Sigmoid colon (tissue), 7 donors: ENCODE measurements around the gene ZNF845. TPM values are rescaled to one million over a fixed set of nuclear protein-coding genes. Genes with fewer than 3 reads are reported as not detected.
"Not testable (repeated sequence)": the region's sequence is repeated elsewhere in the genome, so short reads cannot be mapped to it uniquely, and the experiment has no call there.

Experiments
- DNase-seq: peaks from one replicate; pipeline ENCODE4 v3.0.0-alpha.2; 2019
- H3K27ac ChIP-seq, 4 donors: fragments of 200-600 bp; sonication (generic); one replicate each; pipeline ENCODE4 v1.5.1; 2016 to 2019; ENCODE audit warnings: mild to moderate bottlenecking in 1 of 4
- H3K27me3 ChIP-seq, 3 donors: fragments of 200-600 bp; sonication (generic); one replicate each; pipeline ENCODE4 v1.5.1; 2019; ENCODE audit warnings: mild to moderate bottlenecking in 1 of 3
- H3K36me3 ChIP-seq, 4 donors: fragments of 200-600 bp; sonication (generic); one replicate each; pipeline ENCODE4 v1.5.1; 2016 to 2019
- H3K4me1 ChIP-seq, 4 donors: fragments of 200-600 bp; sonication (generic); one replicate each; pipeline ENCODE4 v1.5.1; 2017 to 2019
- H3K4me3 ChIP-seq, 4 donors: fragments of 200-600 bp; sonication (generic); one replicate each; pipeline ENCODE4 v1.5.1; 2017 to 2019; ENCODE audit warnings: mild to moderate bottlenecking in 2 of 4, moderate library complexity in 1 of 4
- H3K9me3 ChIP-seq, 4 donors: fragments of 200-600 bp in 3 of 4; sonication (generic) in 3 of 4; one replicate each; pipeline versions ENCODE4 v1.5.1 to v1.6.1; 2013 to 2019
- EP300 ChIP-seq, 4 donors: sonication (generic); formaldehyde crosslinking; IDR thresholded peaks; one replicate each; pipeline ENCODE4 v1.6.1; 2017; ENCODE audit warnings: antibody characterized with exemption in 4 of 4
- POLR2A ChIP-seq, 2 donors: fragments of 450-650 bp; IDR thresholded peaks; one replicate each; pipeline ENCODE4 v1.6.1; 2016; ENCODE audit warnings: antibody characterized with exemption in 2 of 2, mild to moderate bottlenecking in 2 of 2, moderate library complexity in 2 of 2
- POLR2AphosphoS5 ChIP-seq, 4 donors: sonication (generic); formaldehyde crosslinking; IDR thresholded peaks; one replicate each; pipeline ENCODE4 v1.6.1; 2017; ENCODE audit warnings: antibody characterized with exemption in 4 of 4
- WGBS, 2 donors: extraction: QIAGEN DNeasy Blood & Tissue Kit; methylation state at CpG; one replicate each; pipeline ENCODE4 v1.1.7; 2013; 5-methylcytosine and 5-hydroxymethylcytosine counted together
- intact Hi-C: fragments of 100-400 bp; cut with DNase I; formaldehyde crosslinking; loops from one replicate; pipeline ENCODE4 v1.15.1; 2023
- polyA plus RNA-seq, 3 donors: library from polyadenylated mRNA; stranded (reverse); fragments of 200-250 nt; gene quantifications; one replicate each; pipeline ENCODE4 v1.2.3, GENCODE V29; 2013
- total RNA-seq, 4 donors: library from RNA; depleted of rRNA; stranded (reverse); fragments of >200 nt; gene quantifications; one replicate each; pipeline ENCODE4 v1.1.0, GENCODE V29; 2016
- TF ChIP-seq, protein P1 (sequence below), 4 experiments: fragments of 450-650 bp in 3 of 4; fragments of 200-600 bp in 1 of 4; IDR thresholded peaks; one replicate each; pipeline ENCODE4 v1.5.1; 2016 to 2019; ENCODE audit warnings: antibody characterized with exemption in 4 of 4, mild to moderate bottlenecking in 3 of 4, moderate library complexity in 2 of 4
- donor health status: healthy with polysubstance abuse.
- donor health status: Bipolar disorder and iron deficiency.
- donor health status: healthy.

The ZNF845 gene
- 1 to 10 TPM; 4.6 to 8.9 (median 7.2) TPM for total RNA-seq
- polyA plus RNA-seq: 1 to 10 TPM; 2.4 to 2.7 (median 2.5) TPM

DNA sequence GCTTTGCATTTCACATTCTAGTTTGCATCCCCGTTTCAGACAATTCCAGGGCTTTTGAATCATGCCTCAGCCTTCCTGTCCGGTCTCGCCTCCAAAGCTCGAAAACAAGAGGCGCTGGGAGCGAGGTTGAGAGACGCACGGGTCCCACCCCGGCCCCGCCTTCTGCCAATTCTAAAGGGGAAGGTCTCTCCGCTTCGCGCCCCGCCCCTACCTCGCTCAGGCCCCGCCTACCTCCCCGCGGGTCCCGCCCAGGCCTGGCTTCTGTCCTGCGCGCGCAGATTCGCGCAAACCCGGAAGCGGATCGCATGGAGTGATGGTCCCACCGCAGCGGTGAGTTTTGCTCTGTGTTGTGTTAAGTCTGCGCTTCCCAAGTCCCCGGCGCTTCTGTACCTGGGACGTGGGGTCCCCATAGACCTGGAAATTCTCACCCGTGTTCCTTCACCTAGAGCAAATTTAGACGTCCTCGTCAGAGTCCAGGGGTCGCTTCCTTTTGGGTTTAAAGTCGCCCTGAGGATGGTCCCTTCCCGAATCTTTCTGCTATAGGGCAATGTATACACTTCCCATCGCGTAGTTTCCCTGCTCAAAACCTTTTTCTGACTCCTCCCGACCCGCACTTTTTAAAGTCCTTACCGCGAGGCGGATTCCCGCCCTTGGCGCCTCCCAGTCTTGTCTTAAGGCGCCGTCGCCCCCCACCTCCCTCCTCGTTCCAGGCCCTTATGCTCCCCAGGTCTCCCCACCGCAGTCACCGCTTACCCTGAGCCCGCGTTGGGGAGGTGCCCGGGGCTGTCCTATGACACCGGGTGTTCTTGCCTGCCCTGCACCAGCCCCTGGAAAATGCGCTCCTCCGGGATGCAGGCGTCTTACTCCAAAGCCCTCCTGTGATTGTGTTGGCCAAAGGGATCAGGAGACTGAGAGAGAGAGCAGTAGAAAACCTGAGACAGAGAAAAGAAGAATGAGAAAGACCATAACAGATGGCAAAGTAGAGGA is at the start of gene ZNF845:
Gene ZNF845 (plus strand): TSS at position 287 of the 987 bp plus-strand sequence. CDS start 7,559 bp downstream, outside the sequence.
- DNase-seq: peak; percentile 98
- Histone ChIP-seq H3K4me3 (peak within 1 kb of the TSS; percentile 41 to 75 (median 66)), H3K27me3 (peaks cover 0 to 5% (median 0%) of the 10 kb centered on the region in 3 donors), H3K27ac (peak within 1 kb of the TSS; percentile 80 to 88 (median 82)), H3K4me1 (peaks cover 0 to 15% (median 12%) of the 10 kb centered on the region in 4 donors), H3K9me3 (peaks cover 0 to 7% (median 0%) of the 10 kb centered on the region in 4 donors), H3K36me3 (peaks cover 0 to 4% (median 0%) of the 10 kb centered on the region in 4 donors)
- TF ChIP-seq, protein P1, sequence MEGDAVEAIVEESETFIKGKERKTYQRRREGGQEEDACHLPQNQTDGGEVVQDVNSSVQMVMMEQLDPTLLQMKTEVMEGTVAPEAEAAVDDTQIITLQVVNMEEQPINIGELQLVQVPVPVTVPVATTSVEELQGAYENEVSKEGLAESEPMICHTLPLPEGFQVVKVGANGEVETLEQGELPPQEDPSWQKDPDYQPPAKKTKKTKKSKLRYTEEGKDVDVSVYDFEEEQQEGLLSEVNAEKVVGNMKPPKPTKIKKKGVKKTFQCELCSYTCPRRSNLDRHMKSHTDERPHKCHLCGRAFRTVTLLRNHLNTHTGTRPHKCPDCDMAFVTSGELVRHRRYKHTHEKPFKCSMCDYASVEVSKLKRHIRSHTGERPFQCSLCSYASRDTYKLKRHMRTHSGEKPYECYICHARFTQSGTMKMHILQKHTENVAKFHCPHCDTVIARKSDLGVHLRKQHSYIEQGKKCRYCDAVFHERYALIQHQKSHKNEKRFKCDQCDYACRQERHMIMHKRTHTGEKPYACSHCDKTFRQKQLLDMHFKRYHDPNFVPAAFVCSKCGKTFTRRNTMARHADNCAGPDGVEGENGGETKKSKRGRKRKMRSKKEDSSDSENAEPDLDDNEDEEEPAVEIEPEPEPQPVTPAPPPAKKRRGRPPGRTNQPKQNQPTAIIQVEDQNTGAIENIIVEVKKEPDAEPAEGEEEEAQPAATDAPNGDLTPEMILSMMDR (IDR thresholded peaks at IDR 0.05): no peak
- peak; percentile 44 to 50 for TF ChIP-seq POLR2A (IDR thresholded peaks at IDR 0.05)
- no peak for TF ChIP-seq EP300 (IDR thresholded peaks at IDR 0.05)
- peak; percentile 59 to 88 (median 83) for TF ChIP-seq POLR2AphosphoS5 (IDR thresholded peaks at IDR 0.05)
- intact Hi-C loops: loop anchor here (2.0 to 5.0 kb wide), 2 partner anchors 31 to 136 kb away; partner anchors contain the start of gene ZNF525
- WGBS, 2 donors: 0 to 1% methylated on average over 61 of the region's 61 CpGs

DNA sequence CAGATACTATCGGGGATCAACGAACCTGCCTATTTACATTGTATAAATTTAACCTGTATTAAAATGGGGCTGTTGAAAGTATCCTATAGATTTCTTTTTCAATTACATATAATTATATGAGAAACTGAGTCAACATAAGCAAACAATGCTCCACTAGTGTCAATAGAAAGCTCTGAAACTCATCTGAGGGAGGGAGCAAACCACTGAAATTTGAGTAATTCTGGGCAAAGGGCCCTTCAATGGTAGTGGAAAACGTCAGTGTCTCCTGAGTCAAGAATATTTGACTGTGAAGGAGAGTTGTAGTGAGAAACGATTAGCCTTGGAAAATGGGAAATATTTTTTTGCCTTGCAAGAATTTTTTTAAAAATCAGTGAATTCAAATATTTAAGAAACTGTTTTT is 48.5 kb upstream of the ZNF845 start:
- Histone ChIP-seq H3K27me3 (no peaks in the 10 kb centered on the region), H3K36me3 (no peaks in the 10 kb centered on the region), H3K27ac (no peak overlapping the region), H3K9me3 (peaks cover 0 to 4% (median 0%) of the 10 kb centered on the region in 4 donors), H3K4me3 (no peak overlapping the region), H3K4me1 (no peaks in the 10 kb centered on the region)
- TF ChIP-seq POLR2AphosphoS5 (IDR thresholded peaks at IDR 0.05) (no peak), POLR2A (IDR thresholded peaks at IDR 0.05) (no peak), EP300 (IDR thresholded peaks at IDR 0.05) (no peak)
- TF ChIP-seq, protein P1 (IDR thresholded peaks at IDR 0.05): no peak
- WGBS, 2 donors: 71 to 78% methylated on average over 4 of the region's 4 CpGs
- intact Hi-C loops: no loop called here
- DNase-seq: no peak

DNA sequence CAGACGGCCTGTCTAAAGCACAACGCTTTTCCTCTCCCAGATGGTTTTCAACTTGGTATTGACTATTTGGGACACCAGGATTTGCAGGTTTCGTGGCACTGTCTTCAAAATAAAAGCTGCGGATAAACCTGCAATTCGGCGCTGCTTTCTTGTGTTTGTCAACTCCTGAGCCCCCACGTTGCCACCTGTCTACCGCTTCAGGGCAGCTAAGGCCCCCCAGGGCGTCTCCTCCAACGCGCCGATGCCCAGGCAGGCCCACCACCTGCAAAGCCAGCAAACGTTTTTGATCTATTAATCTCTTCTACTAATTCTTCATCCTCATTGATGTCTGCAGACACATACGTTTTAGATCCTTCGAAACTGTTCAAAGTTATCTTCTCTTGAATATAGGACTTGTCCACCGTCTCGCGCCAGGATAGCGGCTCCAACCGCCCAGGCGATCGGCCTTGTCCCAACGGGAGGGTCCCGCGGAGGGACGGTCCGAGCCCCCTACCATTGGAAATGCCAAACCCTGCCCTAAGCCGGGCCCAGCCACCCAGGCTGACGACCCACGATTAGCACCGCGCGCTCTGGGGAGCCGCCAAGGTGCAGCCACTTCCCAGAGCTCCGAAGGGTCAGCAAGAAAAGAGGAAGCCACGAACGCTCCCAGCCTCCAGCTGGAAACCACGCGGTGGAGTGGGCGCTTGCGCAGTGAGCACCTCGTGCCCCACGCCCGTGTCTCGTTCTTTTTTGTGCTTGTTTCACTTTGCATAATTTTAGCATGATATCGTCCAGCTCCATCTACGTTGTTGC is 42.6 kb upstream of the ZNF845 start:
- Histone ChIP-seq H3K4me1 (no peaks in the 10 kb centered on the region), H3K9me3 (peaks cover 0 to 21% (median 17%) of the 10 kb centered on the region in 4 donors), H3K27ac (no peak overlapping the region), H3K27me3 (no peaks in the 10 kb centered on the region), H3K36me3 (no peaks in the 10 kb centered on the region), H3K4me3 (no peak overlapping the region)
- intact Hi-C loops: no loop called here
- WGBS, 2 donors: 92 to 94% methylated on average over 47 of the region's 47 CpGs
- no peak for DNase-seq
- TF ChIP-seq, protein P1 (IDR thresholded peaks at IDR 0.05): no peak
- TF ChIP-seq POLR2AphosphoS5 (IDR thresholded peaks at IDR 0.05) (no peak), POLR2A (IDR thresholded peaks at IDR 0.05) (no peak), EP300 (IDR thresholded peaks at IDR 0.05) (no peak)

DNA sequence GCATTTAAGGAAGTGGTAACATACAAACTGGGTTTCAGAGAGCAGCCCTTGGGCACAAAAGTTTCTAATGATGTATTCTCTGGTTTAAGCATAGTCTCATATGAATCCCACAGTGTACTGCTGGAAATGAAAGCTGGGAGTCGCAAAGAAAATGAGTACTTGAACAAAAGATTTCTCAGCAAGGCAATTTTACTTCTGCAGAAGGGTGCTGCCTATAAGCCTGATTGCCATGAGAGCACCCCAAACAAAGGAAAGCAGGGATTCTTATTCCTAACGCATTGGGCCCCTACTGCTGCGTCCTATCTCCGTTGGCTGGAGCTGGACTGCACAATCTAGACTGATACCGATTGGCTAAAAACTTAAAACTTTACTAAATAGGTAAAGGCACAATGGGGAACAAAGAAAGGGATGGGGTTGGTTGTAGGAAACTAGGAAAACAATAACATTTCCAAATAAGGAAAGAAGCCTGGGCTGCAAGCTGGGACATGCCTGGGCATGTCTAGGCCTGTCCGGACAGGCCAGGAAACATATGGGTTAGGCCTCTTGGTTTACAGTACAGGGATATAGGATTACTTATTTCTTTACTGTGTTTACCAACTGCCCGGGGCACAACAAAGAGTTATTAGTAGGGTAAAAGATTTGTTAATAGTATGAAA is 38.6 kb upstream of the ZNF845 start:
- 87 to 92% methylated on average over 7 of the region's 7 CpGs for WGBS, 2 donors
- DNase-seq: no peak

DNA sequence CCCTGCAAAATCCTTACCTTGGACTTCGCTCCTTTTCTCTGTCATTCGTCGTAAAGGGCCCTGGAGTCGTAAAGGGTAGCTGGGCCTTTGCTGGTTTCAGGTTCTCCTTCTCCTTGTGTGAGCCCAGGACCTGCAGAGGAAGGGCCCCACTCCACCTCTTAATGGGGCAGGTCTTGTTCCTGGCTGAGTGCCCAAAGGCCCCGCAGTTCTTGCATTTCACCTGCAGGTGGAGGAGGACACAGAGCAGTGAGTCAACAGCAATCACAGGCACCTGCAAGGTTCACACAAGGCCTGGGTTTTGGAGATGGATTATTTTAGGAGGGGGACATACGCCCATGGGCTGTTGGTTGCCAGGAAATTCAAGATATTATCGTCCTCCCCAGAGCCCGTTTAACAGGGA is 32.2 kb upstream of the ZNF845 start:
- H3K27me3 ChIP-seq, H3K4me3 ChIP-seq, intact Hi-C loops, H3K27ac ChIP-seq, H3K9me3 ChIP-seq, H3K4me1 ChIP-seq, DNase-seq, H3K36me3 ChIP-seq: not testable (repeated sequence)
- 57% methylated on average over 1 to 2 of the region's 8 CpGs for WGBS, 2 donors

More for the DNA sequence above, 38.6 kb upstream of the ZNF845 start:
- no peaks in the 10 kb centered on the region for H3K27me3 ChIP-seq
- no peaks in the 10 kb centered on the region for H3K4me1 ChIP-seq
- TF ChIP-seq EP300 (IDR thresholded peaks at IDR 0.05): no peak
- TF ChIP-seq, protein P1 (IDR thresholded peaks at IDR 0.05): no peak
- no peak for TF ChIP-seq POLR2A (IDR thresholded peaks at IDR 0.05)
- no peak for TF ChIP-seq POLR2AphosphoS5 (IDR thresholded peaks at IDR 0.05)
- intact Hi-C loops: no loop called here
- no peak overlapping the region for H3K27ac ChIP-seq
- no peaks in the 10 kb centered on the region for H3K36me3 ChIP-seq
- H3K9me3 ChIP-seq: peaks cover 0 to 21% (median 17%) of the 10 kb centered on the region in 4 donors
- H3K4me3 ChIP-seq: no peak overlapping the region
